ENCODE data around the gene TNFRSF19.

DNA sequence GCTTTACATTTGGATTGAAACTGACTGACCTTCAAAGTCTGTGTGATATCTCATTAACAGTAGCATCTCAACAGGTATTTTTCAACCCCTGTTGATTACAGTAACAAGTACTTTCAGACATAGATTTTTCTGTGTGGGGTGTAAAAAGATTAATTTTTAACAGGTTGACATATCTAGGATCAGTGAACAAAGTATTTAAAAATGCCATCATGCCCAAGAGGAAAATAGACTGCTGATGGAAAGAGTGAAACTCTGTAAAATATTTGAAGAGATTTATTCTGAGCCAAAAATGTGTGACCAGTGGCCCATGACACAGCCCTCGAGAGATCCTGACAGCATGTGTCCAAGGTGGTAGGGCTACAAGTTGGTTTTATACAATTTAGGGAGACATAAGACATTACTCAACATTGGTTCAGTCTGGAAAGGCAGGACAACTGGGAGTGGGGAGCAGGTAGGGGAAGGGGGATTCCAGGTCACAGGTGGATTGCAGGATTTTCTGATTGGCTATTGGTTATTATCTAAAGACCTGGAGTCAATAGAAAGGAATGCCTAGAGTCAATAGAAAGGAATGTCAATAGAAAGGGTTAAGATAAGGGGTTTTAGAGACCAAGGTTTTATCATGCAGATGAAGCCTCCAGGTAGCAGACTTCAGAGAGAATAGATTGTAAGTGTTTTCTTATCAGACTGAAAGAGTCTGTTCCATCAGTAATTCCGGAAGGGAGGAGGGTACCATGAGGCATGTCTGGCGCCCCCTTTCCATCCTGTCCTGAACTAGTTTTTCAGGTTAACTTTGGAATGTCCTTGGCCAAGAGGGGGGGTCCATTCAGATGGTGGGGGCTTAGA is 29.1 kb downstream of the TNFRSF19 start:
- TF ChIP-seq, protein P1, sequence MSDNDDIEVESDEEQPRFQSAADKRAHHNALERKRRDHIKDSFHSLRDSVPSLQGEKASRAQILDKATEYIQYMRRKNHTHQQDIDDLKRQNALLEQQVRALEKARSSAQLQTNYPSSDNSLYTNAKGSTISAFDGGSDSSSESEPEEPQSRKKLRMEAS (IDR thresholded peaks at IDR 0.05; ENCODE audit: low read depth, low read length): no peak
- no peak for TF ChIP-seq CTCF (IDR thresholded peaks at IDR 0.05; ENCODE audit: low read depth, low read length)
- no peak for TF ChIP-seq POLR2A (IDR thresholded peaks at IDR 0.05; ENCODE audit: extremely low read depth, insufficient read length)
